ENCODE data around the gene ANKHD1.
A peak's percentile ranks its signal among the peaks of the same experiment; 100 is the strongest.

Gene ANKHD1

GRCh38 chr5:140364472-140364765 lies 37.2 kb upstream of the ANKHD1 start:
- DNase-seq (ENCODE audit: extremely low read depth, low read depth), result no peak
- H3K4me3 ChIP-seq (replicated peaks; ENCODE audit: low read depth, low read length), result no peak overlapping the region
- TF ChIP-seq, protein P1, sequence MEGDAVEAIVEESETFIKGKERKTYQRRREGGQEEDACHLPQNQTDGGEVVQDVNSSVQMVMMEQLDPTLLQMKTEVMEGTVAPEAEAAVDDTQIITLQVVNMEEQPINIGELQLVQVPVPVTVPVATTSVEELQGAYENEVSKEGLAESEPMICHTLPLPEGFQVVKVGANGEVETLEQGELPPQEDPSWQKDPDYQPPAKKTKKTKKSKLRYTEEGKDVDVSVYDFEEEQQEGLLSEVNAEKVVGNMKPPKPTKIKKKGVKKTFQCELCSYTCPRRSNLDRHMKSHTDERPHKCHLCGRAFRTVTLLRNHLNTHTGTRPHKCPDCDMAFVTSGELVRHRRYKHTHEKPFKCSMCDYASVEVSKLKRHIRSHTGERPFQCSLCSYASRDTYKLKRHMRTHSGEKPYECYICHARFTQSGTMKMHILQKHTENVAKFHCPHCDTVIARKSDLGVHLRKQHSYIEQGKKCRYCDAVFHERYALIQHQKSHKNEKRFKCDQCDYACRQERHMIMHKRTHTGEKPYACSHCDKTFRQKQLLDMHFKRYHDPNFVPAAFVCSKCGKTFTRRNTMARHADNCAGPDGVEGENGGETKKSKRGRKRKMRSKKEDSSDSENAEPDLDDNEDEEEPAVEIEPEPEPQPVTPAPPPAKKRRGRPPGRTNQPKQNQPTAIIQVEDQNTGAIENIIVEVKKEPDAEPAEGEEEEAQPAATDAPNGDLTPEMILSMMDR (IDR thresholded peaks at IDR 0.05; ENCODE audit: low read depth, low read length, missing control alignments), result no peak

GRCh38 chr5:140365282-140365681 lies 36.4 kb upstream of the ANKHD1 start:
- DNase-seq (ENCODE audit: extremely low read depth, low read depth), result no peak
- H3K4me3 ChIP-seq (replicated peaks; ENCODE audit: low read depth, low read length), result no peak overlapping the region
- TF ChIP-seq, protein P1 (IDR thresholded peaks at IDR 0.05; ENCODE audit: low read depth, low read length, missing control alignments), result no peak

GRCh38 chr5:140365941-140366340 lies 35.7 kb upstream of the ANKHD1 start:
- TF ChIP-seq, protein P1 (IDR thresholded peaks at IDR 0.05; ENCODE audit: low read depth, low read length, missing control alignments), result no peak
- no peak for DNase-seq (ENCODE audit: extremely low read depth, low read depth)
- H3K4me3 ChIP-seq (replicated peaks; ENCODE audit: low read depth, low read length), result no peak overlapping the region

DNA sequence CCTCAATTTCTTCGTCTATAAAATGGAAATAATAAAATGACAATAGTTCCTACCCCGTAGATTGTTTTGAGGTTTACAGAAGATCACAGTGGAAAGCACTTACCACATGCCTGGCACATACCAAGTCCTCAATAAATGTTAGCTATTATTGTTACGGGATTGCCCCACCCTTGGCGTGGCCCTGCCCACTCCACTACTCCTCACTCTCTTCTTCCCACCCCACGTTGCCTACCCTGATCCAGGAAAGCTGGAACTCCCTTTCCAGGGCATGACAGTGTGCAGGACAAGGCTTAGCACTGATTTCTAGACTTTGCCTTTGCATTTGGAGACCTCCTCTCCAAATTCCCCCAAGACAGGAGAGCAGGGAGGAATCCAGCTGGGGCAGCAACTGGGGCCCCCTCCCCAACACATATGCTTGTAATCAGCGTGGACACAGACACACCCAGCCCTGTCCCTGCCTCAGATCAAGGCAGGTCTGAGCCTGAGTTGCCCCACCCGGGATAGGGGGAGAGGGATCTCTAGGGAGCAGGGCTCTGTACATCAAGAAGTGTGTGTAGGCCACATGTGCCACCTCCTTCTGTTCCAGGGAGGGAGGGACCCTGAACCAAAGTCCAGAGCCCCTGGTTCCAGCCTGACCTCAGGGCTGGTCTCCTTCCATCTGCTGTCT lies 34.9 kb upstream of the ANKHD1 start:
- DNase-seq (ENCODE audit: extremely low read depth, low read depth), result no peak
- no peak overlapping the region for H3K4me3 ChIP-seq (replicated peaks; ENCODE audit: low read depth, low read length)
- TF ChIP-seq, protein P1 (IDR thresholded peaks at IDR 0.05; ENCODE audit: low read depth, low read length, missing control alignments), result no peak

DNA sequence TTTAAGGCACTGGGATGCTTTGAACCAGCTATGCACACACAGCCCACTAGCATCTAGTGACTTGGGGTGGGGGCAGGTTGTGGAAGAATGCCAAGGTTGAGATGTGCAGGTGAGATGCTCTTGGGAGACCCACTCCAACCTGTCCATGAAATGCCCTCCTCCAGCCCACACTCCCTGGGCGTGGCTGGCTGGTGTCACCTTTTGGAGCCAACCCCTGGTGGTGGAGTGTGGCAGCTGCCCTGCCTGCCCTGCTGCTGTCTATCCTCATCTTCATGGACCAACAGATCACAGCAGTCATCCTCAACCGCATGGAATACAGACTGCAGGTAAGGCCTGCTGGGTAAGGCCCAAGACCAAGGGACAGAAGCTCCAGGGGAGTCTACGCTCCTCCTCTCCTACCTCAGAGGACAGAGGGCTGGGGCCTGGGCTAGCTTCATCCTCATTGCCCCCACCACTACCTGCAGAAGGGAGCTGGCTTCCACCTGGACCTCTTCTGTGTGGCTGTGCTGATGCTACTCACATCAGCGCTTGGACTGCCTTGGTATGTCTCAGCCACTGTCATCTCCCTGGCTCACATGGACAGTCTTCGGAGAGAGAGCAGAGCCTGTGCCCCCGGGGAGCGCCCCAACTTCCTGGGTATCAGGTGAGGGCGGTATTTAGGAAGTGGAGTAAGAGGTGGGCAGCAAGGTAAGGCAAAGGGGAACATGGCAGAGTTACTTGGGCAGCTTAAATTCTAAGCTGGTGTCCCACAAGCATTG lies 34.2 kb upstream of the ANKHD1 start:
- no peak overlapping the region for H3K4me3 ChIP-seq (replicated peaks; ENCODE audit: low read depth, low read length)
- DNase-seq (ENCODE audit: extremely low read depth, low read depth), result no peak
- TF ChIP-seq, protein P1 (IDR thresholded peaks at IDR 0.05; ENCODE audit: low read depth, low read length, missing control alignments), result peak; percentile 16

- H3K4me3 ChIP-seq (replicated peaks; ENCODE audit: low read depth, low read length), result no peak overlapping the region
- TF ChIP-seq, protein P1 (IDR thresholded peaks at IDR 0.05; ENCODE audit: low read depth, low read length, missing control alignments), result no peak
- no peak for DNase-seq (ENCODE audit: extremely low read depth, low read depth)
These were observed 30.1 kb upstream of the ANKHD1 start for GRCh38 chr5:140371356-140372151.

Data from HFF-Myc (cell line).